Upper lobe of right lung (tissue), 1 donor: ENCODE measurements around the gene H2AZ2. TPM values are rescaled to one million over a fixed set of nuclear protein-coding genes. Genes with fewer than 3 reads are reported as not detected.
A peak's percentile ranks its signal among the peaks of the same experiment; 100 is the strongest.
"Not testable (repeated sequence)": the region's sequence is repeated elsewhere in the genome, so short reads cannot be mapped to it uniquely, and the experiment has no call there.

Source experiments
- ATAC-seq: fragments of 200-7000 bp; cut with Tn5 transposase; one replicate; pipeline ENCODE4 v1.9.1; 2020; ENCODE audit warnings: mild to moderate bottlenecking, moderate library complexity
- DNase-seq: peaks from one replicate; pipeline ENCODE4 v3.0.0-alpha.2; 2020
- H3K27ac ChIP-seq: fragments of 200-600 bp; one replicate; pipeline ENCODE4 v1.8.0; 2022
- H3K27me3 ChIP-seq: fragments of 200-600 bp; one replicate; pipeline ENCODE4 v1.8.0; 2022; ENCODE audit warnings: mild to moderate bottlenecking
- H3K36me3 ChIP-seq: fragments of 200-600 bp; one replicate; pipeline ENCODE4 v1.8.0; 2022
- H3K4me1 ChIP-seq: fragments of 200-600 bp; one replicate; pipeline ENCODE4 v1.8.0; 2022
- H3K4me3 ChIP-seq: fragments of 200-600 bp; one replicate; pipeline ENCODE4 v1.8.0; 2022; ENCODE audit warnings: mild to moderate bottlenecking
- H3K9me3 ChIP-seq: fragments of 200-600 bp; one replicate; pipeline ENCODE4 v1.8.0; 2022
- intact Hi-C: fragments of 100-400 bp; cut with DNase I; formaldehyde crosslinking; loops from one replicate; pipeline ENCODE4 v1.11.0; 2022
- total RNA-seq: library from RNA; stranded (reverse); fragmentation: NEBNext Ultra II Directional; extraction: Animal tissue kit (Norgen Biotek cat#: 25700); gene quantifications from one replicate; pipeline ENCODE4 v1.2.1, GENCODE V29; 2021
- TF ChIP-seq, protein P1 (sequence below): fragments of 200-600 bp; IDR thresholded peaks from one replicate; pipeline ENCODE4 v1.8.0; 2022; ENCODE audit warnings: antibody characterized with exemption
- donor health status: DM: no; HTN: yes; CAD: no; lungs with severe emphysema.

H2AZ2 gene
- total RNA-seq, 1 donor from 2014 or later = 131 TPM

DNA sequence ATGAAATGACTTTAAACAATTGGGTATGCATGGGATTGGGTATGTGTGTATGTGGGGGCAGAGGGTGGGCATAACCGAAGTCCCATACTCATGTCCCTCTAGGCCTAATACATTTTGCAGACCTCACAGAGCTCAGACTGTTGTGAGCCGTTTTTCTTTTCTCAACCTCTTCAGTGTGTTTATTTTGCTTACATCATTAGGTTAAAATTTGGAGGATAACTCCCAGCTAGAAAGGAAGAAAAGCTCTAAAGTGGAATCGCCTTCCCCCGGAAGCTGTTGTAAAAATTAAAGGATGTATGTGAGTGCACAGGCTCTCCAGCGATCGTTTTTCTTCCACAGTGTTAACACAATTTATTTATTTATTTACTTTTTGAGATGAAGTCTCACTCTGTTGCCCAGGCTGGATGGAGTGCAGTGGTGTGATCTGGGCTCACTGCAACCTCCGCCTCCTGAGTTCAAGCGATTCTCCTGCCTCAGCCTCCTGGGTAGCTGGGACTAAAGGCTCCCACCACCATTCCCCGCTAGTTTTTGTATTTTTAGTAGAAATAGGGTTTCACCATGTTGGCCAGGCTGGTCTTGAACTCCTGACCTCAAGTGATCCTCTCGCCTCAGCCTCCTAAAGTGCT lies 1.5 kb upstream of the H2AZ2 start:
- intact Hi-C loops = loop anchor here (10.0 kb wide), 1 partner anchor 265 kb away; the partner anchor contains the start of gene TMED4
- H3K36me3 ChIP-seq = no peaks in the 10 kb centered on the region
- H3K4me1 ChIP-seq = peaks cover 22% of the 10 kb centered on the region
- peak overlapping the region; percentile 69 for H3K4me3 ChIP-seq
- H3K27me3 ChIP-seq = no peaks in the 10 kb centered on the region
- H3K27ac ChIP-seq = no peak overlapping the region
- no peak for ATAC-seq
- H3K9me3 ChIP-seq = no peaks in the 10 kb centered on the region
- no peak for DNase-seq
- TF ChIP-seq, protein P1, sequence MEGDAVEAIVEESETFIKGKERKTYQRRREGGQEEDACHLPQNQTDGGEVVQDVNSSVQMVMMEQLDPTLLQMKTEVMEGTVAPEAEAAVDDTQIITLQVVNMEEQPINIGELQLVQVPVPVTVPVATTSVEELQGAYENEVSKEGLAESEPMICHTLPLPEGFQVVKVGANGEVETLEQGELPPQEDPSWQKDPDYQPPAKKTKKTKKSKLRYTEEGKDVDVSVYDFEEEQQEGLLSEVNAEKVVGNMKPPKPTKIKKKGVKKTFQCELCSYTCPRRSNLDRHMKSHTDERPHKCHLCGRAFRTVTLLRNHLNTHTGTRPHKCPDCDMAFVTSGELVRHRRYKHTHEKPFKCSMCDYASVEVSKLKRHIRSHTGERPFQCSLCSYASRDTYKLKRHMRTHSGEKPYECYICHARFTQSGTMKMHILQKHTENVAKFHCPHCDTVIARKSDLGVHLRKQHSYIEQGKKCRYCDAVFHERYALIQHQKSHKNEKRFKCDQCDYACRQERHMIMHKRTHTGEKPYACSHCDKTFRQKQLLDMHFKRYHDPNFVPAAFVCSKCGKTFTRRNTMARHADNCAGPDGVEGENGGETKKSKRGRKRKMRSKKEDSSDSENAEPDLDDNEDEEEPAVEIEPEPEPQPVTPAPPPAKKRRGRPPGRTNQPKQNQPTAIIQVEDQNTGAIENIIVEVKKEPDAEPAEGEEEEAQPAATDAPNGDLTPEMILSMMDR = no peak

DNA sequence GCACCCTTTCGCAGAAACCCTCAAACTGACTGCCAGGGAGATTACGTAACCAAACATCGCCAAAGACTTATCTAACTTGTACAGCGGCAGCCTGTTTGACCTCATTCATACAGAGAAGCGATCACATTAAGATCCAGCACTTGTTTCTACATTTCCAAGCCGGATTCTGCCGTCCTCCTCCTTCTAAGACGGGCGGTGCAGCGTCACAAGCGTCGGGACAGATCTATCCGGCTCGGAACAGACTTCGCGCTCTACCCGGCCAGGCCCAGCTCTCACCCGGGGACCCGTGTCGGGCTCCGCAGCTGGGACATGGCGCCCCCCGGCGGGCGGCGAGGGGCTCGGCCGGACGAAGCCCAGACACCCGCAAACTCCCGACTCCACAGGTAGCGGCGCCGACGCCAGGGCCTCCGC lies 373 bp downstream of the H2AZ2 start:
- Histone ChIP-seq H3K36me3 (peaks cover 6% of the 10 kb centered on the region), H3K4me1 (peaks cover 28% of the 10 kb centered on the region), H3K9me3 (no peaks in the 10 kb centered on the region), H3K27ac (peak overlapping the region; percentile 95), H3K27me3 (no peaks in the 10 kb centered on the region), H3K4me3 (peak overlapping the region; percentile 69)
- intact Hi-C loops = loop anchor here (10.0 kb wide), 1 partner anchor 263 kb away; the partner anchor contains the start of gene TMED4
- ATAC-seq (peak; percentile 88), DNase-seq (peak; percentile 95)
- TF ChIP-seq, protein P1 = peak; percentile 87

DNA sequence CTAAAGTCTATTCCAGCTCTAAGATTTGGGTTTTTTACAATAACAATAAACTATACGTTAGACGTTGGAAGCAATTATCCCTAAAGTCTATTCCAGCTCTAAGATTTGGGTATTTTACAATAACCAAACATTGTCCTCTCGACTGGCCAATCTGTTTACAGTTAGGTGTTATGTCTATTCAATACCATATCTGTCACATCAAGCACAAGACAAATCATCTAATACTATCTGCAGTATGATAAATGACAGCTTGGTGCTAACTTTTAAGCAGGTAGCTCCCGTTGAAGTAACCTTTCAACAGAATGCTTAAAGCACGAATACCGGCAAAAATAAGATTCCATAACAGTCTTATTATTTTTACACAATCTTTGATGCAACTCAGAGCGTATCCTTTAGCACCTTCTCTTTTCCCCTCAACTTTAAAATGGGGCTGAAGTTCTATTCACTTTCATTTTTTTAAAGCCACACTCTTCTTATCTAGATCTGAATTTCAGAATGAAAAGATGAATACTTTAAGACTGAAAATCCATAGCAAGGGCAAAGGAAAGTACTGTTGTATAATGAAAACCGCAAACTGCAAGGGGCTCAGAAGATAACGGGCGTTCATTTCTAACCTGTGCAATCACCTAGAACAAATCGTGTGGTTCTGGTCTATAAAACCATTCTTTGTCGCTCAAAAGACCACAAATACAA lies 925 bp downstream of the H2AZ2 start:
- intact Hi-C loops = loop anchor here (10.0 kb wide), 1 partner anchor 262 kb away; the partner anchor contains the start of gene TMED4
- no peak for ATAC-seq
- TF ChIP-seq, protein P1 = no peak
- Histone ChIP-seq H3K4me3 (peak overlapping the region; percentile 69), H3K4me1 (peaks cover 34% of the 10 kb centered on the region), H3K27me3 (no peaks in the 10 kb centered on the region), H3K36me3 (peaks cover 6% of the 10 kb centered on the region), H3K9me3 (no peaks in the 10 kb centered on the region), H3K27ac (peak overlapping the region; percentile 95)
- DNase-seq = no peak

DNA sequence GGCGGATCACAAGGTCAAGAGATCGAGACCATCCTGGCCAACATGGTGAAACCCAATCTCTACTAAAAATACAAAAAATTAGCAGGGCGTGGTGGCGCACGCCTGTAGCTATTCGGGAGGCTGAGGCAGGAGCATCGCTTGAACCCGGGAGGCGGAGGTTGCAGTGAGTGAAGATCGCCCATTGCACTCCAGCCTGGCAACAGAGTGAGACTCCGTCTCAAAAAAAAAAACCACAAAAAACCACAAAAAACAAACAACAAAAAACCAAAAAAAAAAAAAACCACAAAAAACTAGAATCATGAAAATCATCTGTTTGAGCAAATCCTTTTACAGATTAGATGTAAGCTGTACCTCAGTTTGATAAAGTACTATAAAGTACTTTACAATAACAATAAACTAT lies 1.5 kb downstream of the H2AZ2 start:
- intact Hi-C loops = loop anchor here (10.0 kb wide), 1 partner anchor 262 kb away; the partner anchor contains the start of gene TMED4
- H3K9me3 ChIP-seq, ATAC-seq, H3K27me3 ChIP-seq, H3K36me3 ChIP-seq, DNase-seq: not testable (repeated sequence)
- Histone ChIP-seq H3K4me3 (peak overlapping the region; percentile 69), H3K4me1 (peaks cover 35% of the 10 kb centered on the region), H3K27ac (peak overlapping the region; percentile 95)

DNA sequence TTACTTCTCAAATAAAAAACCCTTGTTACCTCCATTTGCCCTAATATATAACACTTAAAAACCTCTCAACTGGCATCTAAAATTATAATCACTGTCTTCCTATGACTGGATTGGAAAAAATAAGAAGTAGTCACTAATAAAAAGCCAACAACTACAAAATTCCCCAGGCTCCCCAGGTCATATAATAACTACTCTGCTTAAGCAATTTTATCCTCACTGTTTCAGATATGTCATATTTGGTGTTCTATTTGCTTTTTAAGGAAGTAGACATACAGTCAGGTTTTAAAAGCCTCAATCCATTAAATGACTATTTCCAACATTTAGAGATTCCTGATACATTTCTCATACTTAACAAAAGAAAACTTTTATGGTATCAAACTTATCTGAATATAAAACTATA lies 2.4 kb downstream of the H2AZ2 start:
- DNase-seq (no peak), ATAC-seq (no peak)
- peaks cover 19% of the 10 kb centered on the region for H3K36me3 ChIP-seq
- intact Hi-C loops = loop anchor here (10.0 kb wide), 1 partner anchor 261 kb away; the partner anchor contains the start of gene TMED4
- H3K27me3 ChIP-seq = no peaks in the 10 kb centered on the region
- H3K4me3 ChIP-seq = no peak overlapping the region
- H3K4me1 ChIP-seq = peaks cover 35% of the 10 kb centered on the region
- TF ChIP-seq, protein P1 = no peak
- no peak overlapping the region for H3K27ac ChIP-seq
- H3K9me3 ChIP-seq = no peaks in the 10 kb centered on the region

DNA sequence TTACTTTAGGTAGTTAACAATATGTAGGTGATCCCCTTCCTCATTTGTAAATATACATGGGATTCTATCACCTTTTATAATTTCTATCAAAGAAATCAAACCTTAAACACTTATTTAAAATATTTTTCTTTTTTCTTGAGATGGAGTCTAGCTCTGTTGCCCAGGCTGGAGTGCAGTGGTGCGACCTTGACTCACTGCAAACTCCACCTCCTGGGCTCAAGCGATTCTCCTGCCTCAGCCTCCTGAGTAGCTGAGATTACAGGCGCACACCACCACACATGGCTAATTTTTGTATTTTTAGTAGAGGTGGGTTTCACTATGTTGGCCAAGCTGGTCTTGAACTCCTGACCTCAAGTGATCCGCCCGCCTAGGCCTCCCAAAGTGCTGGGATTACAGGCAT lies 4.4 kb downstream of the H2AZ2 start:
- not testable (repeated sequence) for H3K27ac ChIP-seq, H3K27me3 ChIP-seq, H3K4me3 ChIP-seq, DNase-seq, ATAC-seq, H3K9me3 ChIP-seq
- peaks cover 31% of the 10 kb centered on the region for H3K4me1 ChIP-seq
- H3K36me3 ChIP-seq = peaks cover 39% of the 10 kb centered on the region
- intact Hi-C loops = loop anchor here (10.0 kb wide), 1 partner anchor 259 kb away; the partner anchor contains the start of gene TMED4

DNA sequence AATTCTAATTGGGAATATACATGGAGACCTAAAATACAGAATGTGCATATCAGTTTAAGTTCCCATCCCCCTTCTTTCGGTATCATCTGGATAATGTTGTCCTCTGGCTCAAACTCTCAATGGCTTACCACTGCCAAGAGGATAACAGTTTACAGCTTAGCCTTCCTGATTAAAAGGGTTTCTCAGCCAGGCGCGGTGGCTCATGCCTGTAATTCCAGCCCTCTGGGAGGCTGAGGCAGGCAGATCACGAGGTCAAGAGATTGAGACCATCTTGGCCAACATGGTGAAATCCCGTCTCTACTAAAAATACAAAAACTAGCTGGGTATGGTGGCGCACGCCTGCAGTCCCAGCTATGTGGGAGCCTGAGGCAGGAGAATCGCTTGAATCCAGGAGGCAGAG lies 5.2 kb downstream of the H2AZ2 start:
- H3K27ac ChIP-seq, DNase-seq: not testable (repeated sequence)
- intact Hi-C loops = loop anchor here (10.0 kb wide), 1 partner anchor 258 kb away; the partner anchor contains the start of gene TMED4

More for the DNA sequence above, 5.2 kb downstream of the H2AZ2 start:
- not testable (repeated sequence) for H3K9me3 ChIP-seq, H3K27me3 ChIP-seq, H3K4me3 ChIP-seq, ATAC-seq
- Histone ChIP-seq H3K4me1 (peaks cover 31% of the 10 kb centered on the region), H3K36me3 (peaks cover 40% of the 10 kb centered on the region)
